Pancreas (tissue), 10 donors: ENCODE measurements around the gene MAP3K21. TPM values are rescaled to one million over a fixed set of nuclear protein-coding genes. Genes with fewer than 3 reads are reported as not detected.
A peak's percentile ranks its signal among the peaks of the same experiment; 100 is the strongest.

ENCODE experiments used
- ATAC-seq, 4 donors: fragments of 200-7000 bp; cut with Tn5 transposase; one replicate each; pipeline versions ENCODE4 v1.8.0 to v1.9.1; 2020; ENCODE audit warnings: mild to moderate bottlenecking in 4 of 4, moderate library complexity in 4 of 4
- DNase-seq, 6 donors: peaks; one replicate each; pipeline ENCODE4 v3.0.0-alpha.2; 2020
- FAIRE-seq: peaks from 2 replicates; lab custom pipeline; 2012; peaks lifted over from hg19 to GRCh38; lab: Jason Lieb, UNC
- H3K27ac ChIP-seq, 4 donors: fragments of 200-600 bp; sonication (generic); 1 replicate in 3 of 4; 2 replicates in 1 of 4; pipeline versions ENCODE4 v1.5.0 to v1.8.0; 2020
- H3K27me3 ChIP-seq, 4 donors: fragments of 200-600 bp; one replicate each; pipeline ENCODE4 v1.8.0; 2021
- H3K36me3 ChIP-seq, 3 donors: fragments of 200-600 bp; sonication (generic) in 1 of 3; one replicate each; pipeline versions ENCODE4 v1.5.0 to v1.8.0; 2020 to 2021
- H3K4me1 ChIP-seq, 3 donors: fragments of 200-600 bp; one replicate each; pipeline ENCODE4 v1.8.0; 2021
- H3K4me3 ChIP-seq, 4 donors: fragments of 200-600 bp; sonication (generic) in 2 of 4; one replicate each; pipeline versions ENCODE4 v1.5.0 to v1.8.0; 2020 to 2021
- H3K9me3 ChIP-seq, 4 donors: fragments of 200-600 bp; one replicate each; pipeline ENCODE4 v1.8.0; 2021
- CTCF ChIP-seq, 4 donors: fragments of 200-600 bp; sonication (generic) in 3 of 4; IDR thresholded peaks; one replicate each; pipeline versions ENCODE4 v1.5.0 to v1.8.0; 2021; ENCODE audit warnings: antibody characterized with exemption in 4 of 4
- WGBS, 2 donors: extraction: QIAGEN DNeasy Blood & Tissue Kit; methylation state at CpG; one replicate each; pipeline ENCODE4 v1.1.7; 2013; 5-methylcytosine and 5-hydroxymethylcytosine counted together
- intact Hi-C, 3 donors: fragments of 100-400 bp; cut with DNase I; formaldehyde crosslinking; loops; one replicate each; pipeline versions ENCODE4 v1.11.1 to v1.14.2; 2022
- polyA plus RNA-seq, 2 donors: library from polyadenylated mRNA; stranded (reverse); fragments of 200-250 nt; gene quantifications; one replicate each; pipeline ENCODE4 v1.2.3, GENCODE V29; 2013
- total RNA-seq, 6 donors: library from RNA; stranded (reverse); fragmentation: NEBNext Ultra II Directional in 4 of 6; extraction: Animal tissue kit (Norgen Biotek cat#: 25700) in 4 of 6; gene quantifications; one replicate each; pipeline versions ENCODE4 v1.2.1 to v1.2.4, GENCODE V29; 2021 to 2023
- donor health status: healthy with polysubstance abuse.
- donor health status: DM: no; HTN: no; CAD: no; lungs with moderate emphysema.
- donor health status: DM: no; HTN: no; CAD: no.
- donor health status: control.
- donor health status: control.
- donor health status: Bipolar disorder and iron deficiency.
- donor health status: DM: yes; HTN: yes; CAD: no.
- donor health status: DM: no; HTN: no; CAD: no.
- donor health status: DM: no; HTN: no; CAD: no.
- donor health status: DM: yes; HTN: yes; CAD: no.

The MAP3K21 gene
- total and polyA plus RNA-seq, 8 donors: 9.7 to 22.0 (median 15.3) TPM

GRCh38 chr1:233376382-233377110 is 49.0 kb downstream of the MAP3K21 start:
- Histone ChIP-seq H3K27ac (no peak overlapping the region), H3K36me3 (peaks cover 0 to 26% (median 4%) of the 10 kb centered on the region in 3 donors), H3K27me3 (no peaks in the 10 kb centered on the region), H3K4me3 (no peak overlapping the region), H3K9me3 (no peaks in the 10 kb centered on the region), H3K4me1 (no peaks in the 10 kb centered on the region)
- DNase-seq (peak in 1 of 6 donors; percentile 46), ATAC-seq (no peak), FAIRE-seq (no peak)
- intact Hi-C loops: no loop called here
- TF ChIP-seq CTCF (IDR thresholded peaks at IDR 0.05): no peak
- 77 to 80% methylated on average over 5 of the region's 5 CpGs for WGBS, 2 donors

- intact Hi-C loops: no loop called here
- TF ChIP-seq CTCF (IDR thresholded peaks at IDR 0.05): no peak
- H3K27ac ChIP-seq: no peak overlapping the region
- H3K36me3 ChIP-seq: peaks cover 0 to 43% (median 10%) of the 10 kb centered on the region in 3 donors
- no peaks in the 10 kb centered on the region for H3K27me3 ChIP-seq
- ATAC-seq (no peak), FAIRE-seq (no peak), DNase-seq (no peak)
- H3K4me1 ChIP-seq: no peaks in the 10 kb centered on the region
- H3K9me3 ChIP-seq: no peaks in the 10 kb centered on the region
- WGBS, 2 donors: 88 to 89% methylated on average over 7 of the region's 7 CpGs
- no peak overlapping the region for H3K4me3 ChIP-seq
Measured at GRCh38 chr1:233379869-233380438, 52.4 kb downstream of the MAP3K21 start.

- DNase-seq: no peak
- no peak for FAIRE-seq
- no peak for ATAC-seq
- Histone ChIP-seq H3K36me3 (peaks cover 0 to 43% (median 10%) of the 10 kb centered on the region in 3 donors), H3K4me1 (no peaks in the 10 kb centered on the region), H3K27ac (no peak overlapping the region), H3K27me3 (no peaks in the 10 kb centered on the region), H3K4me3 (no peak overlapping the region), H3K9me3 (no peaks in the 10 kb centered on the region)
- intact Hi-C loops: no loop called here
- no peak for TF ChIP-seq CTCF (IDR thresholded peaks at IDR 0.05)
- 83 to 93% methylated on average over 2 of the region's 2 CpGs for WGBS, 2 donors
Measured at GRCh38 chr1:233381806-233382205, 54.3 kb downstream of the MAP3K21 start.

- H3K9me3 ChIP-seq: no peaks in the 10 kb centered on the region
- H3K27me3 ChIP-seq: no peaks in the 10 kb centered on the region
- H3K27ac ChIP-seq: no peak overlapping the region
- TF ChIP-seq CTCF (IDR thresholded peaks at IDR 0.05): no peak
- H3K4me3 ChIP-seq: no peak overlapping the region
- peaks cover 0 to 43% (median 10%) of the 10 kb centered on the region in 3 donors for H3K36me3 ChIP-seq
- FAIRE-seq (no peak), DNase-seq (no peak), ATAC-seq (no peak)
- no peaks in the 10 kb centered on the region for H3K4me1 ChIP-seq
- WGBS, 2 donors: 65 to 97% methylated on average over 3 of the region's 3 CpGs
- intact Hi-C loops: no loop called here
Measured at GRCh38 chr1:233383984-233384383, 56.5 kb downstream of the MAP3K21 start.

GRCh38 chr1:233386336-233386735 is 58.8 kb downstream of the MAP3K21 start:
- Histone ChIP-seq H3K4me1 (no peaks in the 10 kb centered on the region), H3K27me3 (no peaks in the 10 kb centered on the region), H3K4me3 (no peak overlapping the region), H3K9me3 (no peaks in the 10 kb centered on the region), H3K36me3 (peaks cover 0 to 35% (median 10%) of the 10 kb centered on the region in 3 donors), H3K27ac (no peak overlapping the region)
- DNase-seq (no peak), ATAC-seq (peak in 2 of 4 donors; percentile 43 to 48), FAIRE-seq (no peak)
- WGBS, 2 donors: 76 to 79% methylated on average over 2 of the region's 2 CpGs
- no peak for TF ChIP-seq CTCF (IDR thresholded peaks at IDR 0.05)
- intact Hi-C loops: no loop called here
